GM23338 (cell line): ENCODE results near the gene RCSD1.

ENCODE experiments used
- CREB1 ChIP-seq: fragments of 250-450 bp; sonication (Bioruptor Pico); IDR thresholded peaks from 2 replicates; pipeline ENCODE4 v1.5.0; 2020; ENCODE audit warnings: low read depth, mild to moderate bottlenecking, moderate library complexity
- CTCF ChIP-seq, 2 experiments: fragments of 200-600 bp in 1 of 2; sonication (generic) in 1 of 2; conservative IDR thresholded peaks; 2 replicates each; pipeline versions ENCODE4 v1.5.1 to v1.6.1; 2016 to 2017; ENCODE audit warnings: antibody characterized with exemption in 2 of 2, low read depth in 2 of 2, mild to moderate bottlenecking in 2 of 2, moderate library complexity in 1 of 2
- ETS1 ChIP-seq: IDR thresholded peaks from 2 replicates; pipeline ENCODE4 v1.6.1; 2016; ENCODE audit warnings: antibody characterized with exemption
- EZH2 ChIP-seq: fragments of 200-600 bp; sonication (generic); IDR thresholded peaks from one replicate; pipeline ENCODE4 v1.8.0; 2017; ENCODE audit warnings: antibody characterized with exemption, mild to moderate bottlenecking, low read depth; ENCODE audit not compliant: unreplicated experiment
- EZH2phosphoT487 ChIP-seq: fragments of 200-600 bp; sonication (generic); IDR thresholded peaks from one replicate; pipeline ENCODE4 v1.8.1; 2018; ENCODE audit warnings: antibody characterized with exemption; ENCODE audit not compliant: unreplicated experiment
- JUNB ChIP-seq: IDR thresholded peaks from one replicate; pipeline ENCODE4 v1.6.1; 2016; ENCODE audit warnings: antibody characterized with exemption; ENCODE audit not compliant: unreplicated experiment
- POLR2AphosphoS5 ChIP-seq: IDR thresholded peaks from 2 replicates; pipeline ENCODE4 v1.6.1; 2016; ENCODE audit warnings: antibody characterized with exemption, low read depth
- REST ChIP-seq: IDR thresholded peaks from one replicate; pipeline ENCODE4 v1.6.1; 2018; ENCODE audit warnings: antibody characterized with exemption; ENCODE audit not compliant: unreplicated experiment
- ZNF114 ChIP-seq: fragments of 250-450 bp; sonication (Bioruptor Pico); IDR thresholded peaks from 2 replicates; pipeline ENCODE4 v1.5.0; 2020; ENCODE audit warnings: mild to moderate bottlenecking, moderate library complexity
- ZNF331 ChIP-seq: fragments of 250-450 bp; sonication (Bioruptor Pico); IDR thresholded peaks from 2 replicates; pipeline ENCODE4 v1.5.0; 2020; ENCODE audit warnings: low read depth, mild to moderate bottlenecking, moderate library complexity
- ZNF462 ChIP-seq: fragments of 250-450 bp; sonication (Bioruptor Pico); IDR thresholded peaks from 2 replicates; pipeline ENCODE4 v1.5.0; 2020; ENCODE audit warnings: mild to moderate bottlenecking, moderate library complexity

GRCh38 chr1:167734841-167735240 is 104.8 kb downstream of the RCSD1 start:
- TF ChIP-seq EZH2 (no peak), CTCF (conservative IDR thresholded peaks at IDR 0.05; ENCODE audit: low read depth in 2 of 2) (no peak), EZH2phosphoT487 (no peak), POLR2AphosphoS5 (no peak), REST (no peak), ZNF331 (CRISPR knock-in tag) (no peak), ZNF462 (CRISPR knock-in tag) (no peak), CREB1 (CRISPR knock-in tag) (no peak), ZNF114 (CRISPR knock-in tag) (no peak), JUNB (no peak), ETS1 (no peak)
